GM19372 (cell line): ENCODE results near the gene C1QB.

ENCODE experiments used
- ATAC-seq: cut with Tn5 transposase; IDR thresholded peaks from one replicate; pipeline ENCODE4 v1.9.1; 2021; ENCODE audit warnings: mild to moderate bottlenecking, low read depth, moderate library complexity; ENCODE audit not compliant: unreplicated experiment

Gene C1QB

DNA sequence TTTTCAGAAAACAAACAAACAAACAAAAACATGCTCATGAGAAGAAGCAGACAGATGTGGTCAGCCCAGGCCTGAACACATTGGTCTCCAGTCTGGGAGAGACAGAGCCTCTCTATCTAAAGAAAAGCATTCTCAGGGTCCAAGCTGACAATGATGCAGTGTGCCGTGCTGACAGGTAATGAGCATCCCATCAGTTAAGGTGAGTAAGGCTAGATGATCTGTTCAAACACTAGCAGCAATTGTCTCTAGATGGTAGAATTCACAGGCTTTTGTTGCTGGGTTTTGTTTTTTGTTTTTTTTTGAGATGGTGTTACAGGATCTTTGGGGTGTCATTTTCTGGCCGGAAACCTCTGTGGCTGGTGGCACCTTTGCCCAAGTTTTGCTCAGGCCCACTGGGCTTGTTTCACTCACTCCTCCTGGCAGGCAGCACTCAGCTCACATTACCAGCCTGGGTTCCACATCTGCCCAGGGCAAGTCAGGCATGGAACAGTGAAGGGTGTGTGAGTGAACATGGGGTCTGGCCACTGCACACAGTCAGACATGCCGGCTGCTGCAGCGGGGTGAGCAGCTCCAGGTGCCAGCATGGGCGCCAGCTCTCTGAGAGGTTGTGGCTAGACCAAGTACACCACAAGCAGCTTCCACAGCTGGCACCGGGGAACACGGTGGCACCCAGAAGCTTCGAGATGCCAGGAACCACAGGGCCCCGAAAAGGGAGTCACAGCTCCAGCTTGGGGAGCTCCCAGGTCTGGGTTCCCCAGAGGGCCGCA lies 19.2 kb upstream of the C1QB start:
- ATAC-seq = no peak

DNA sequence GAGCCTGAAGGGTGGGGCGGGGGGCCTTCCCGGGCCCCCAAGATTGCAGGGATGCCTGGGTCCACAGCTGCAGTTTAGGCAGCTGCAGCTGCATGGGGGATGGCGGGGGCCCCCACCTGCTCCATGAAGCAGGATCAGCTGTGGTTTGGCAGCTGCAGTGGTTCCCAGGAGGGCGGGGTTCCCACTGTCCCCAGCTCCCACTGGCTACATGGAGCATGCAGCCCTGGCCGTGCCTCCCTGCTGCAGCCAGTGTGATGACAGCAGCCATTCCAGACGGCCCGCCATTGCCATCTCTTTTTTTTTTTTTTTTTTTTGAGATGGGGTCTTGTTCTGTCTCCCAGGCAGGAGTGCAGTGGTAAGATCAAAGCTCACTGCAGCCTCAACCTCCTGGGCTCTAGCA lies 17.6 kb upstream of the C1QB start:
- no peak for ATAC-seq

DNA sequence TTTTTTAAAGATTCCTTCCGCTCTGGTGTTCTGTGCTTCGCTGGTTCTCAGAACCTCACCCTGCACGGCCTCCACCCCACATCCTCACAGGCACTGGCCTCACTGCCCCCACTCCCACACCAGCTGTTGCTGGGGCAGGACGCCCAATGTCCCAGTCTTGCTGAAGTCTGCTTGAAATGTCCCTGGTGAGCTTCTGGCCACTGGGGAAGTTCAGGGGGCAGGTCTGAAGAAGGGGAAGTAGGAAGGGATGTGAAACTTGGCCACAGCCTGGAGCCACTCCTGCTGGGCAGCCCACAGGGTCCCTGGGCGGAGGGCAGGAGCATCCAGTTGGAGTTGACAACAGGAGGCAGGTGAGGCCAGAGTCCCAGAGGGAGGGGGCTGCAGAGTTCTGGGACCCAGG lies 16.7 kb upstream of the C1QB start, which contains the start of gene C1QA:
Gene C1QA (plus strand): TSS at position 276 of the 400 bp plus-strand sequence. CDS start 989 bp downstream, outside the sequence.
- no peak for ATAC-seq

DNA sequence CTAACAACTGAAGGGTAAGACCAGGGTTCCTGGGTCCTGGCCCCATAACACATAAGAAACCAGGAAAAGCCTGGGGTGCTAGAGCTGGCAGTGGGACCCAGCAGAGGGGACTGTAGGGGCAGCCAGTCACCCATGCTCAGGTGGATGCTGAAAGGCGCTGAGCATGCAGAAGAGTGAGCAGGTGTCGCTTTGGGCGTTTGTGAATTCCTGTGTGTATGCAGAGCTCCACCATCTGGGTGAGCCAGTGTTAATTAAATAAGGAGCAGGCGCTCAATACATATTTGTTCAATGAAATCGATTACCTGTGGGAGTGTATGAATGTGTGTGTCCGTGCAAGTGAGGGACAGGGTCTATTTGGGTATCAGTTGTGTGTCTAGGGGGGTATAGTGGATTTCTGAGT lies 16.1 kb upstream of the C1QB start:
- ATAC-seq = no peak

DNA sequence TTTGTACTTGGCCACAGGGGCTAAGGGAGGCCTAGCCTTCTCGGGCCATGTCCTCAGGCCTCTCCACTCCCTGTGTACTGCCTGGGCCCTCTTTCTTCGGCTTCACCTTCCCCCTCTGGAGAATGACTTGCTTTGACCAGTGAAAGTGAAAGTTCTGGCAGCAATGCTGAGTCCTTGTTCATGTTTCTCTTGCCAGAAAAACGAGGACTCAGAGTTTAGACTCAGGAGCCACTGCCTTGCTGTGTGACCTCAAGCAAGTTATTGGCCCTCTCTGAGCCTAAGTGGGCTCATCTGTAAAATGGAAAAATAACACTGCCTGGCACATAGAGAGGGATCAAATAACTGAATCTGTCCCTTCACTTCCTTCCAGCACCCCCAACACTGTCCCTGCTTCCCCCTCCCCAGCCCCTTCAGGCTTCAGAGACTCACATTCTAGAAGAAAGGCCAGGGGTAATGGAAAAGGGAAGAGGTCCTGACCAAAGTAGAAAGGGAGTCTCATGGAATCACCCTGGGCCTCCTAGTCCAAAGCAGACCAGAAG lies 15.1 kb upstream of the C1QB start:
- no peak for ATAC-seq

DNA sequence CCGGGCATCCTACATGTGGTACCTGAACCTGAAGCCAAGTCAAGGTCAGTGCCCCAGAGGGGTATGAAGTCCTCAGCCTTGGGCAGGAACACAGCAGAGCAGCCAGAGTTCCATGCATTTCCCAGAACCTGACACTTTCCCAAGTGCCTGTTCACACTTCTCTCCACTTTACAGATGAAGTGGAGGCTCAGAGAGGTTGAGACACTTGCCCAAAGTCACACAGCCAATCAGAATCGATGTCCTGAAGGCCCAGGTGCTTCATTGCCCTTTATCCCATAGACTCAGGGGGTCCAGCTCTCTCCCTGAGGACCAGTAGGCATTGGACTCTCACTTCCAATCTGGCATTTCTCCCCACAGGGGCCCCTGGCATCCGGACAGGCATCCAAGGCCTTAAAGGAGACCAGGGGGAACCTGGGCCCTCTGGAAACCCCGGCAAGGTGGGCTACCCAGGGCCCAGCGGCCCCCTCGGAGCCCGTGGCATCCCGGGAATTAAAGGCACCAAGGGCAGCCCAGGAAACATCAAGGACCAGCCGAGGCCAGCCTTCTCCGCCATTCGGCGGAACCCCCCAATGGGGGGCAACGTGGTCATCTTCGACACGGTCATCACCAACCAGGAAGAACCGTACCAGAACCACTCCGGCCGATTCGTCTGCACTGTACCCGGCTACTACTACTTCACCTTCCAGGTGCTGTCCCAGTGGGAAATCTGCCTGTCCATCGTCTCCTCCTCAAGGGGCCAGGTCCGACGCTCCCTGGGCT lies 14.4 kb upstream of the C1QB start:
- ATAC-seq = no peak

DNA sequence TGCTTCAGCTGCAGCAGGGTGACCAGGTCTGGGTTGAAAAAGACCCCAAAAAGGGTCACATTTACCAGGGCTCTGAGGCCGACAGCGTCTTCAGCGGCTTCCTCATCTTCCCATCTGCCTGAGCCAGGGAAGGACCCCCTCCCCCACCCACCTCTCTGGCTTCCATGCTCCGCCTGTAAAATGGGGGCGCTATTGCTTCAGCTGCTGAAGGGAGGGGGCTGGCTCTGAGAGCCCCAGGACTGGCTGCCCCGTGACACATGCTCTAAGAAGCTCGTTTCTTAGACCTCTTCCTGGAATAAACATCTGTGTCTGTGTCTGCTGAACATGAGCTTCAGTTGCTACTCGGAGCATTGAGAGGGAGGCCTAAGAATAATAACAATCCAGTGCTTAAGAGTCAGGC lies 13.8 kb upstream of the C1QB start:
- ATAC-seq = no peak

DNA sequence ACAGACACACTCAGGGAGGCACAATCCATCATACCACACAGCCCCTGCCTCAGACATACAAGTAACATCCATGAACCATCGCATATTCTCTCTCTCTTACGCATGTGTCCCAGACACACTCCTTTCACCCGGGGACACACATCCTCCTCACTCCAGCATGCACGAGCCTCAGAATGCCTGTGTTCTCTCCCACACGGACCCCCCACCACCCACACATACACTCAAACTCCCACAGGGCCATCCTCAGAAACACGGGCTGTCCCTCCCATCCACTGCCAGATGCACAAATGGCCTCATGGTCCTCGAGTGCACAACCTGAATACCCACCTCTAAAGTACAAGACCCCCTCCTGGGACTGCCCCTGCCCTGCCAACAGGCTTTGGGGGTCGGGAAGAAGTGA lies 11.8 kb upstream of the C1QB start:
- no peak for ATAC-seq

DNA sequence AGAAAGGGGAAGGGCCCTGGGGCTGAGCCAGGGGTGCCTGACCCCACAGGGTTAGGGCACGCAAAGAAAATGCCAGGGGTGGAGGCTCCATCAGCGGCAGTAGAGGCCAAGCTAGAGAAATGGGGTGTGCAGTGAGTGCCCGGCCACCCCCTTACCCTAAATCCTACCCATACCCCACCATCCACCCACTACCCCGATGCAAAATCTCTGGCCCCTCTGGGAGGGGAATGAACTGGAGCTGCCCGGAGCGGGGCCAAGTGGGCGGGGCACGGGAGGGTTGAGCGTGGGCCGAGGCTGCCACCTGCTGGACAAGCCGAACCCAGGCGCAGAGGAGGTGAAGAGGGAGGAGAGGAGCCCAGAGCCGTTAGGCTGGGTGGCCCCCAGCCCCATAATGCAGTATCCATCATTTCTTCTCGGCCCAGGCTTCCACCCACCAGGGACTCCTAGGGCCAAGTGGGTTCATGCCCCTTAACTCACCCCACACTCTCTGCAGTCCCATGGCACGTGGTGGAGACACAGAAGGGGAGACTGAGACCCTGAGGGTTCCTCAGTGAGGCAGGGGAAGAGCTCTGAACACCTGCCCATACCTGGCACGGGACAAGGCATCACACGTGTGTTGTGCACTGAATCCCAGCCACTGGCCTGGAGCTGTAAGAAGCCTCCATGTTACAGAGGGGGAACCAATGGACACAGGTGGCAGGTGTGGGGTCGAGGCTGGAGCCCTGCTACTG lies 11.0 kb upstream of the C1QB start:
- no peak for ATAC-seq

DNA sequence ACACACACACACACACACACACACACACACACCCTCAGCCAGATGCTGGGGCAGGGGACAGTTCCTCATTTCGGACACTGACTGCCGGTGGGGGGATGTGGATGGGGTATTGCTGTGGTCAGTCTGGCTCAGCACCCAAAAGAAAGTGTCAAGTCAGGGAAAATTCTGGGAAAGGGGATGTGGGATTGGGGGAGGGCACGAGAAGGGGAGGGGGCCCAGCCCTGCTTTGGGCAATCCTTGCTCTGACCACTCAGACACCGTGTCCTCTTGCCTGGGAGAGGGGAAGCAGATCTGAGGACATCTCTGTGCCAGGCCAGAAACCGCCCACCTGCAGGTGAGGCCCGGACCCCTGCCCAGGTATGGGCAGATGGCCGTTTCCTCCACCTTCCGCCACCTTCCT lies 9.7 kb upstream of the C1QB start, which contains the start of gene C1QC:
Gene C1QC (plus strand): TSS at position 253 of the 400 bp plus-strand sequence. CDS start 391 bp downstream, outside the sequence.
- no peak for ATAC-seq

DNA sequence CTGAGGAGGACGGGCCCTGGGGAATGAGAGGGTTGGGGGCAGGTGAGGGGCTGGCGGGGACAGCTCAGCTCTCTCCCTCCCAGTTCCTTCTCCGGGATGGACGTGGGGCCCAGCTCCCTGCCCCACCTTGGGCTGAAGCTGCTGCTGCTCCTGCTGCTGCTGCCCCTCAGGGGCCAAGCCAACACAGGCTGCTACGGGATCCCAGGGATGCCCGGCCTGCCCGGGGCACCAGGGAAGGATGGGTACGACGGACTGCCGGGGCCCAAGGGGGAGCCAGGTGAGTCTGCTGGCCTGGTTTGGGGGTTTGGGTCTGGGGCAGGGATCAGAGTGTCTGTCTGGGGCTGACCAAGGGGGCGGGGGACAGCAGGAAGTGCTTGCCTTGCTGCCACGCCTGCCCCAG lies 9.1 kb upstream of the C1QB start:
- no peak for ATAC-seq

DNA sequence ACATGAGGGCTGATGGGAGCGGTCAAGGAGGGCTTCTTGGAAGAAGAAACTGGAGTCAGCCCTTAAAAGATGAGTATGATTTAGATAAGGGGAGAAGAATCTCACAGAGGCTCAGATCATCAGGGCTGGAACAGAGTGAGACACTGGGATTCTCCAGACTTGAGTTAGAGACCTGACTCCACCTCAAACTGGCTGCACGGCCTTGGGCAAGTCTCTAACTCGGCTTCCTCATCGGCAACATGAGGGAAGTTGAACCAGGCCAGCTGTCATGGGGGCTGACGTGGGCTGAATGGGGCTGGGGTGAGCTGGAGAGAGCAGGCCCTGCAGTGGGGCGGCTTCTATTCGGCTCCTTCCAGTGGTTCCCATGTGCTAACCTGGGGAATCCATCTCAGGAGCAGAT lies 7.1 kb upstream of the C1QB start:
- ATAC-seq = no peak

DNA sequence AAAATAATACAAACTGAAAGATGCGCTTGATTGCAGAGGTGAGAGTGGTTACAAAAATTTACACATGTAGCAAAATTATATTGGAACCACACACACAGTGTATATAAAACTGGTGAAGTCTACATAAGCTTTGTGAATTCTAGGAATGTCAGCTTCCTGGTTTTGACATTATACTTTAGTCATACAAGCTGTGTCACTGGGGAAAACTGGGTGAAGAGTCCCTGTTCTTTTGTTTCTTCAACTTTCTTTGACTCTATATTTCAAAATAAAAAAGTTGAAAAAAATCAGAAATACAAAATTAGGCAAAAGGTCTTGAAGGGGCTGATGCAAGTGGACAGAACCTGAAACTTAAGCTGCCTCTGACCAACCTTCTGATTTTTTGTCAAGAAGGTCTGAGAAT lies 6.7 kb upstream of the C1QB start:
- ATAC-seq = no peak

DNA sequence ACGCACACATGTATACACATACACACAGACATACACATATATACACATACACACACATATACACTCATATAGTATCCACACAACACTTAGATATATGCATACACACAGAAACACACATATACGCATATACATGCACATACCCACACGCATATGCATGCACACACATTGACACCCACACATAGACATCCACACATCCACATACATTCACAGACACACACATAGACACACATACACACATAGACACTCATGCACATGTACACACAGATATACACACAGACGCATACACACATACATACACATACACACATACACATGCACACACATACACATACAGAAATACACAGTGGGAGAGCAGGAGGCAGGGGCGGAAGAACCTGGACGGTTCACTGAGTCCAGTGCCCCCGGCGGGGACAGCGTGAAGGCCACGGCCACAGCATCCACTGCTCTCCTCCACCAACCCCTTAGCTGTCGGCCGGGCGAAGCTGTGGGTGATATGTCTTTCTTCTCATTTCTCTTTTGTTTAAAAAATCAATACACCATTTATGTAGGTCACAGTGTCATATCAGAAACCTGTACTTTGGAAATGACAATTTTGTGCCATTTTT lies 2.8 kb upstream of the C1QB start:
- ATAC-seq = no peak

DNA sequence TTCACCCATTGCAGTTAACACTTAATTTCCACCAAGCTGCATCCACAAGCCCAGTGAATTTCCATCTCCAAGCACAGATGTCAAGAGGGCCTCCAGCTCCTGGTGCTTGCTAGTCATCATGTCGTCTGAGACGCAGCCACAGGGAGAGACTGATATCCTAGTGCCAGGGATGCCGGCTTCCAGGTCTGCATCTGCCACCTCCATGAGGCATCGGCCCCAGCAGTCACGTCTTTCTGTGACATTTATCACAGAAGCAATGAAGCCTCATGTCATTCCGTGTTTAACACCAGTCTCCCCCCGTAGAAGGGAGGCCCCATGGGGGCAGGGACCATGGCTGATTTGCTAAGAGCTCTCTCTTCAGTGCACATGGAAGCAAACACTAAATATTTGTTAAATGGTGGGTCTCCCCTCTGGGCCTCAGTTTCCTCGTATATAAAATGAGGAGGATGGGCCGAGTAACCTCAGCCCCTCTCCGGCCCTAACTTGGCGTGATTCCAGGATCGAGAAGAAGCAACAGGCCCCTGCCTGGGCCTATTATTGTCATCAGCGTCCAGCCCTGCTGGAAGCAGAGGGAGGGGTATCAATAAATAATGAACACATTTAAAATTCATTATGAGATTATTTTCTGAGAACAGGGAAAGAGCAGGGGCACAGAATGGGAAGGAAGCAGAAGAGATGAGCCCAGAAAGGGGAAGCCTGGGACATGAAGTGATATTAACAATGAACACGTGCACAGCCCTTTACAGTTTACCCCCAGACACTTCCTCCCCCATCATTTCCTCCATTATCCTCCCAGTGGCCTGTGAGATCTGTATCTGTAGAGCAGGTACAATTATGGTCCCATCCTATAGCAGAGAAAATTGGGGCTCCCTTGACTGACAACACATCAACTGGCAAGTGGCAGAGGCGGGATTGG lies 837 bp upstream of the C1QB start:
- ATAC-seq = no peak

DNA sequence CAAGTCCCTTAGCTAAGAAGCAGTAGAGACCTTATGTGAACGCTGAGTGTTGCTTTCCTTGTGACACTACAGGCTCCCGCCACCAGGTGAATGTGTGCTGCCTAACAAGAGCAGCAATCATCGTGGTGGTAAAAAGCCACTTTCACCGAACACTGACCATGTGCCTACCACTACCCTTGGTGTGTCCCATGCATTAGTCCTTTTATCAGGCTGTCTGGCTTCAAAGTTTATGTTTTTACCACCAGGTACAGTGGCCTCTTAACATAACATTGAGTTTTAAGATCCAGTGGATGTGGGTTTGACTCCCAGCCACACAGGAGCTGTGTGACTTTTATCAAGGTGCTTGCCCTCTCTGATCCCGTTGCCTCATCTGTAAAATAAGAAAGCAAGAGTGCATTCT lies 1.7 kb downstream of the C1QB start:
- ATAC-seq = no peak

DNA sequence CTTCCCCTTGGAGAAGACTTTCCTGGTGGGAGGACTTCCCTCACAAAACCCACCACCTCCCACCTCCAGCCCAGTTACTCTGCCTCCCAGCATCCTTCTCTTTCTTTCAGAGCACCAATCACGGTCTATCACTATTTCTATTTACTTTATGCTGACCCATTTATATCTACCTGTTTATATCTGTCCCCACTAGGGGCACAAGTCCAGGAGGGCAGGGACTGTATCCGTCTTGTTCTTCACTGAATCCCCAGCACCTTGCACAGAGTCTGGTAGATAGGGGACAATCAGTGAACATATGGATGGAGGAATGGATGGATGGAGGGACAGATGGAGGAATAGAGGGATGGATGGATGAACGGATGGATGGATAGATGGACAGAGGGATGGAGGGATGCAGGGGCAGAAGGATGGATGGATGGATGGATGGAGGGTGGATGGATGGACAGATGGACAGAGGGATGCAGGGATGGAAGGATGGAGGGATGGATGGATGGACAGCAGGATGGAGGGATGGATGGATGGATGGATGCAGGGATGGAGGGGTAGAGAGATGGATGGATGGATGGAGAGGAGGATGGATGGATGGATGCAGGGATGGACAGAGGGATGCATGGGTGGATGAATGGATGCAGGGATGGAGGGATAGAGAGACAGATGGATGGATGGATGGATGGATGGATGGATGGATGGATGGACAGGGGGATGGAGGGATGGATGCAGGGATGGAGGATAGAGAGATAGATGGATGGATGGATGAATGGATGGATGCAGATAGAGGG lies 5.5 kb downstream of the C1QB start:
- ATAC-seq = no peak

DNA sequence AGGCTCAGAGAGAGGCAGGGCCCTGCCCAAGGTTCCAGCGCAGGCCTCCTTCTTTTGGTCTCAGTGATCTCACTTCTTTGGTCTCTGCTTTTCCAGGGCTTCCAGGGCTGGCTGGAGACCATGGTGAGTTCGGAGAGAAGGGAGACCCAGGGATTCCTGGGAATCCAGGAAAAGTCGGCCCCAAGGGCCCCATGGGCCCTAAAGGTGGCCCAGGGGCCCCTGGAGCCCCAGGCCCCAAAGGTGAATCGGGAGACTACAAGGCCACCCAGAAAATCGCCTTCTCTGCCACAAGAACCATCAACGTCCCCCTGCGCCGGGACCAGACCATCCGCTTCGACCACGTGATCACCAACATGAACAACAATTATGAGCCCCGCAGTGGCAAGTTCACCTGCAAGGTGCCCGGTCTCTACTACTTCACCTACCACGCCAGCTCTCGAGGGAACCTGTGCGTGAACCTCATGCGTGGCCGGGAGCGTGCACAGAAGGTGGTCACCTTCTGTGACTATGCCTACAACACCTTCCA lies 7.7 kb downstream of the C1QB start:
- no peak for ATAC-seq

DNA sequence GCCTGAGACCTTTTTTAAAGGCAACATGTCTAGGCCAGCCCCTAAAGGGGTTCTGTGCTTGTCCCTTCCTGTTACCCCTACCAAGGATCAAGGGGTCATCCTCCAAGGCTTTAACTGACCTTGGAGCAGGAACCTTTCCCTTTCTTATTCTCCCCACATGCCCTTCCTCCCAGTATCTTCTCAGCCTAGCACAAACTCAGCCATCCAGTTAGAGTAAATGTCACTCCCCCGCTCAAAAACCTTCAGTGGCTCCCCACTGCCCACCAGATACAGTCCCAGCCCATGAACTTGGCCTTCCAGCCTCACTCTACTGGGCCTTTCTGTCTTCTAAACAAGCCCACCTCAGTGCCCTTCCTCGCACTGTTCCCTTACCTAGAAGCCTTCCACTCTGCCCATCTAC lies 8.8 kb downstream of the C1QB start:
- no peak for ATAC-seq
